K562 (cell line): ENCODE measurements around the gene PPP1R3E. TPM values are rescaled to one million over a fixed set of nuclear protein-coding genes. Genes with fewer than 3 reads are reported as not detected.

Experiments
- ATAC-seq: fragments of 200-7000 bp; cut with Tn5 transposase; 3 replicates; pipeline ENCODE4 v1.9.1; 2020; ENCODE audit warnings: moderate library complexity
- BruUV-seq: library from RNA; stranded (reverse); fragments of 400-500 nt; replicated peaks from 2 replicates; lab custom pipeline; 2021; lab: Mats Ljungman, UMichigan
- CTCF ChIA-PET: fragments of 300-600 bp; formaldehyde crosslinking; extraction: SDS; loops from one replicate; lab custom pipeline; 2021; ENCODE audit warnings: low intra/inter-chr PET ratio; lab: Yijun Ruan, JAX
- POLR2A ChIA-PET: fragments of 300-600, 350-650 bp; sonication (Branson Sonifier 250); formaldehyde crosslinking; extraction: SDS; loops from one replicate; lab custom pipeline; 2021; ENCODE audit warnings: antibody characterized with exemption, inconsistent platforms; lab: Yijun Ruan, JAX
- DNase-seq, 4 experiments: peaks; one replicate each; pipeline versions ENCODE4 v3.0.0 to v3.0.0-alpha.2; 2011 to 2018; ENCODE audit warnings: low spot score in 3 of 4, mixed read lengths in 3 of 4; ENCODE audit errors: extremely low read depth in 1 of 4
- FAIRE-seq: peaks from 2 replicates; lab custom pipeline; 2011; peaks lifted over from hg19 to GRCh38; lab: Jason Lieb, UNC
- H2AFZ ChIP-seq: 2 replicates; pipeline ENCODE4 v1.6.0; 2011; ENCODE audit warnings: low read depth, low read length, control low read depth, inconsistent platforms
- H3K27ac ChIP-seq: fragments of 200-600 bp; 3 replicates; pipeline ENCODE4 v1.8.0; 2011; ENCODE audit warnings: low read depth, mild to moderate bottlenecking, control low read depth, inconsistent platforms, low read length, moderate library complexity, mixed read lengths; ENCODE audit errors: extremely low read depth
- H3K27me3 ChIP-seq, 2 experiments: fragments of 300-600 bp in 1 of 2; 2 replicates in 1 of 2; 3 replicates in 1 of 2; pipeline versions ENCODE4 v1.6.0 to v1.8.0; 2011; ENCODE audit warnings: inconsistent platforms in 2 of 2, low read length in 2 of 2, mild to moderate bottlenecking in 1 of 2, mixed read lengths in 1 of 2, moderate library complexity in 1 of 2; ENCODE audit not compliant: control insufficient read depth in 2 of 2, insufficient read depth in 2 of 2
- H3K36me3 ChIP-seq: fragments of 300-600 bp; 3 replicates; pipeline ENCODE4 v1.8.0; 2011; ENCODE audit warnings: mild to moderate bottlenecking, low read length, inconsistent platforms; ENCODE audit not compliant: control insufficient read depth, insufficient read depth
- H3K4me1 ChIP-seq, 2 experiments: fragments of 200-600 bp in 1 of 2; replicated peaks in 1 of 2; 2 replicates in 1 of 2; 3 replicates in 1 of 2; pipeline versions ENCODE4 v1.5.1 to v1.8.0; 2011; ENCODE audit warnings: inconsistent platforms in 2 of 2, low read length in 2 of 2, mild to moderate bottlenecking in 1 of 2, mixed read lengths in 1 of 2, moderate library complexity in 1 of 2; ENCODE audit not compliant: control insufficient read depth in 2 of 2, insufficient read depth in 2 of 2
- H3K4me2 ChIP-seq: 2 replicates; pipeline ENCODE4 v1.6.1; 2011; ENCODE audit warnings: low read length, control low read depth, inconsistent platforms, mixed read lengths; ENCODE audit not compliant: insufficient read depth
- H3K4me3 ChIP-seq: fragments of 200-600 bp; sonication (generic), shearing (Covaris generic); 2 replicates; pipeline ENCODE4 v1.5.1; 2016; ENCODE audit warnings: control low read depth, inconsistent platforms
- H3K79me2 ChIP-seq: fragments of 200-600 bp; 3 replicates; pipeline ENCODE4 v1.8.0; 2011; ENCODE audit warnings: low read length, inconsistent platforms; ENCODE audit not compliant: control insufficient read depth, insufficient read depth
- H3K9ac ChIP-seq, 2 experiments: 2 replicates each; pipeline versions ENCODE4 v1.6.0 to v1.6.1; 2011; ENCODE audit warnings: low read depth in 2 of 2, low read length in 2 of 2, control low read depth in 1 of 2, inconsistent platforms in 1 of 2, mild to moderate bottlenecking in 1 of 2, mixed read lengths in 1 of 2; ENCODE audit not compliant: insufficient read depth in 1 of 2
- H3K9me1 ChIP-seq: one replicate; pipeline ENCODE4 v1.6.0; 2011; ENCODE audit warnings: inconsistent platforms, mild to moderate bottlenecking, low read length, moderate library complexity; ENCODE audit not compliant: control insufficient read depth, insufficient read depth
- H3K9me3 ChIP-seq: replicated peaks from 2 replicates; pipeline ENCODE4 v1.5.1; 2011; ENCODE audit warnings: low read depth, low read length, inconsistent platforms; ENCODE audit not compliant: control insufficient read depth, insufficient read depth
- H4K20me1 ChIP-seq: replicated peaks from 2 replicates; pipeline ENCODE4 v1.6.1; 2011; ENCODE audit warnings: low read length, inconsistent platforms, mixed read lengths; ENCODE audit not compliant: control insufficient read depth, insufficient read depth
- ATF2 ChIP-seq: sonication (generic); formaldehyde crosslinking; IDR thresholded peaks from 2 replicates; pipeline ENCODE4 v1.8.1; 2022; ENCODE audit warnings: missing genetic modification reagents
- C11orf30 ChIP-seq: fragments of 450-650 bp; IDR thresholded peaks from 2 replicates; pipeline ENCODE4 v1.6.1; 2016; ENCODE audit warnings: low read depth, mild to moderate bottlenecking
- ZNF316 ChIP-seq: fragments of 450-650 bp; IDR thresholded peaks from 2 replicates; pipeline ENCODE4 v1.6.1; 2016
- WGBS: fragments of 100-300 bp; shearing (Covaris generic); methylation state at CpG from one replicate; pipeline ENCODE4 v1.1.6; 2016; ENCODE audit warnings: low coverage, mixed read lengths; ENCODE audit not compliant: insufficient coverage; ENCODE audit errors: missing lambda C conversion rate; 5-methylcytosine and 5-hydroxymethylcytosine counted together
- in situ Hi-C: fragments of 300-500 bp; cut with MboI; formaldehyde crosslinking; loops from 4 replicates; pipeline ENCODE4 v1.15.0; 2018; ENCODE audit warnings: inconsistent platforms, mixed read lengths
- intact Hi-C: fragments of 100-400 bp; cut with micrococcal nuclease; formaldehyde crosslinking; loops from 2 replicates; pipeline ENCODE4 v1.14.2; 2022
- polyA plus RNA-seq, 8 experiments: library from polyadenylated mRNA; depleted of rRNA in 4 of 8; stranded (reverse) in 5 of 8; unstranded in 3 of 8; fragments of >200 nt; fragmentation: Nextera tagmentation in 2 of 8; fragmentation: Illumina TruSeq in 1 of 8; extraction: Ambion mirVana in 2 of 8; extraction: Trizol in 1 of 8; gene quantifications; 2 replicates each; pipeline versions ENCODE4 v1.2.1 to v1.2.3, GENCODE V29; 2011 to 2014; ENCODE audit warnings: inconsistent platforms in 1 of 8, missing spikeins in 1 of 8
- total RNA-seq, 7 experiments: library from RNA; depleted of rRNA in 6 of 7; stranded (reverse); fragments of >200 nt in 6 of 7; fragmentation: Illumina TruSeq in 2 of 7; extraction: Trizol in 2 of 7; gene quantifications; 2 replicates each; pipeline versions ENCODE4 v1.2.1 to v1.2.3, GENCODE V29; 2011 to 2021; ENCODE audit warnings: low replicate concordance in 1 of 7

The PPP1R3E gene
- total and polyA plus RNA-seq, 9 of the 15 experiments (the other 6 are each of a cell fraction or from before 2014, with no cell fraction given), result 3.2 to 18.4 (median 7.6) TPM

GRCh38 chr14:23269193-23269592 lies 33.5 kb downstream of the PPP1R3E start:
- no peaks in the 10 kb centered on the region for H3K36me3 ChIP-seq
- H3K9ac ChIP-seq, result no peak overlapping the region
- BruUV-seq, result no TSS peak
- peaks cover 2 to 3% of the 10 kb centered on the region in 2 experiments; a peak in 2 of 5 replicates for H3K4me1 ChIP-seq
- H3K79me2 ChIP-seq, result no peaks in the 10 kb centered on the region
- intact Hi-C loops, result loop anchor here (10.0 kb wide), 1 partner anchor 494 kb away; no protein-coding TSS in a partner anchor
- H3K27me3 ChIP-seq, result no peaks in the 10 kb centered on the region
- no peak overlapping the region for H3K27ac ChIP-seq
- no peaks in the 10 kb centered on the region for H4K20me1 ChIP-seq
- ChIA-PET POLR2A (interaction anchor here (1.2 to 1.7 kb wide), 5 partner anchors 9 to 57 kb away, joined by 3 to 6 read pairs (median 4); no protein-coding TSS in a partner anchor), CTCF (interaction anchor here (0.7 kb wide), 1 partner anchor 53 kb away, joined by 6 read pairs; no protein-coding TSS in a partner anchor)
- H3K9me1 ChIP-seq, result no peaks in the 10 kb centered on the region
- DNase-seq, result no peak
- no peak overlapping the region for H3K4me3 ChIP-seq
- ATAC-seq, result no peak
- H3K9me3 ChIP-seq, result no peaks in the 10 kb centered on the region
- no peak overlapping the region; the same call in 1 of the 2 replicates for H2AFZ ChIP-seq
- TF ChIP-seq C11orf30 (peak; percentile 47; the same call in 1 of the 2 replicates), ZNF316 (peak; percentile 69), ATF2 (CRISPR knock-in tag) (no peak)
- TF ChIP-seq, all 486 proteins: peak for 2
- in situ Hi-C loops, result loop anchor here (10.0 kb wide), 2 partner anchors 116 to 296 kb away; partner anchors contain the start of gene AP1G2
- no peak for FAIRE-seq
- no peak overlapping the region for H3K4me2 ChIP-seq
- 69% methylated on average over 7 of the region's 7 CpGs for WGBS
